Vagina (tissue), 2 donors: ENCODE measurements around the gene PPP2R2B.

Source experiments
- CTCF ChIP-seq, 3 experiments: fragments of 450-650 bp in 2 of 3; fragments of 200-600 bp in 1 of 3; sonication (generic) in 1 of 3; IDR thresholded peaks; one replicate each; pipeline ENCODE4 v1.5.1; 2017 to 2019; ENCODE audit warnings: antibody characterized with exemption in 3 of 3, mild to moderate bottlenecking in 2 of 3, moderate library complexity in 2 of 3
- POLR2A ChIP-seq, 2 donors: fragments of 450-650 bp; IDR thresholded peaks; one replicate each; pipeline ENCODE4 v1.6.1; 2017; ENCODE audit warnings: antibody characterized with exemption in 2 of 2, mild to moderate bottlenecking in 2 of 2, moderate library complexity in 2 of 2
- POLR2AphosphoS5 ChIP-seq, 2 donors: sonication (generic); formaldehyde crosslinking; IDR thresholded peaks; one replicate each; pipeline ENCODE4 v1.9.0; 2017; ENCODE audit warnings: antibody characterized with exemption in 2 of 2, mild to moderate bottlenecking in 2 of 2, low read depth in 1 of 2; ENCODE audit not compliant: insufficient read depth in 1 of 2

- TF ChIP-seq CTCF (IDR thresholded peaks at IDR 0.05): no peak
- TF ChIP-seq POLR2AphosphoS5 (IDR thresholded peaks at IDR 0.05; ENCODE audit: insufficient read depth in 1 of 2, low read depth in 1 of 2): no peak
- no peak for TF ChIP-seq POLR2A (IDR thresholded peaks at IDR 0.05)
Measured at GRCh38 chr5:146765089-146765832, 113.3 kb downstream of the PPP2R2B start.
